ENCODE measurements around the gene NLE1. TPM values are rescaled to one million over a fixed set of nuclear protein-coding genes. Genes with fewer than 3 reads are reported as not detected.

Gene NLE1
- total and polyA plus RNA-seq, 2 of the 8 experiments (the other 6 are each of a cell fraction or from before 2014, with no cell fraction given) = 50.4 to 51.5 TPM

DNA sequence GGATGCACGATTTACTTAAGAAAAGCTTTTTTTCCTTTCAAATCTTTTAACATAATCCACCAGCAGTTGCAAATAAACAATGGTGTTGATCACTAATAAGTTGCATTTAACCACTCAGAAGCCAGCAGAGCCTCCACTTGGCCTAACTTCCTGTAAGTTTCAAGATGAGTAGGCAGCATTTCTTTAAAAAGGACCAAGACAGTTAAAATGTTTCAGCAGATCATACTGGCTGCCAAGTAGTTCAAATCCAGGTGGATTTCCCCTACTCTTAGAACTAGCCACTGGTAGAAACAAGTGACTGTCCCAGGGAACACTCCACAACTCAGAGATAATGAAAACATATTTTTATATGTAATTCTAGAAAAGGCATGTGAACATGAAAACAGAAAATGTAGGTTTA is 61.6 kb downstream of the NLE1 start:
- Histone ChIP-seq H3K79me1 (ENCODE audit: low read depth, low read length) (no peaks in the 10 kb centered on the region; the same call in 1 of the 2 replicates), H2BK20ac (ENCODE audit: low read length) (no peak overlapping the region), H3K9me3 (ENCODE audit: insufficient read depth in 2 of 2, low read depth in 1 of 2, low read length in 1 of 2) (no peaks in the 10 kb centered on the region), H3K4ac (replicated peaks; ENCODE audit: insufficient read length, low read depth, low read length) (no peak overlapping the region), H3K79me2 (ENCODE audit: control insufficient read depth in 1 of 2, insufficient read depth in 2 of 2, low read length in 2 of 2) (peaks cover 0 to 7% of the 10 kb centered on the region in 2 experiments; a peak in 1 of 4 replicates), H2BK15ac (ENCODE audit: low read length) (no peak overlapping the region), H3K4me3 (ENCODE audit: extremely low read depth in 1 of 4, insufficient read depth in 2 of 4, low read depth in 3 of 4, low read length in 4 of 4) (no peak overlapping the region), H2AK5ac (ENCODE audit: low read depth, low read length) (no peak overlapping the region), H2AFZ (ENCODE audit: low read length) (no peak overlapping the region), H3K18ac (ENCODE audit: extremely low read depth, low read length) (no peak overlapping the region), H4K5ac (ENCODE audit: insufficient read length, low read depth, low read length) (no peak overlapping the region), H3K27ac (ENCODE audit: low read depth, low read length) (no peak overlapping the region), H2BK5ac (ENCODE audit: low read depth, low read length) (no peak overlapping the region), H3K27me3 (replicated peaks in 1 of 4; ENCODE audit: control insufficient read depth in 3 of 4, extremely low read depth in 1 of 4, insufficient read depth in 3 of 4, low read length in 3 of 4) (no peaks in the 10 kb centered on the region), H3K4me1 (replicated peaks in 1 of 4; ENCODE audit: control insufficient read depth in 3 of 4, insufficient read depth in 4 of 4, low read length in 3 of 4) (peaks cover 0 to 9% (median 5%) of the 10 kb centered on the region in 4 experiments; a peak in 3 of 7 replicates), H3K9ac (replicated peaks in 1 of 4; ENCODE audit: extremely low read depth in 1 of 4, low read depth in 3 of 4, low read length in 3 of 4) (no peak overlapping the region; a peak in 1 of 7 replicates), H3K23ac (ENCODE audit: insufficient read length) (no peak overlapping the region), H3K23me2 (ENCODE audit: low read depth, low read length) (no peaks in the 10 kb centered on the region), H2BK12ac (ENCODE audit: low read depth, low read length) (no peak overlapping the region), H3K4me2 (ENCODE audit: insufficient read depth in 1 of 2, low read depth in 2 of 2, low read length in 2 of 2) (no peak overlapping the region), H4K20me1 (replicated peaks in 1 of 2; ENCODE audit: control insufficient read depth in 1 of 2, insufficient read depth in 2 of 2, low read length in 2 of 2) (no peaks in the 10 kb centered on the region), H3K56ac (replicated peaks; ENCODE audit: insufficient read length, low read depth, low read length) (no peak overlapping the region), H4K8ac (ENCODE audit: extremely low read depth, insufficient read depth, low read length) (no peak overlapping the region), H3K36me3 (ENCODE audit: control insufficient read depth in 2 of 4, insufficient read depth in 4 of 4, low read length in 3 of 4) (no peaks in the 10 kb centered on the region), H4K91ac (replicated peaks; ENCODE audit: insufficient read length, low read length) (no peak overlapping the region), H3K14ac (ENCODE audit: insufficient read length) (no peak overlapping the region), H2BK120ac (replicated peaks; ENCODE audit: low read depth, low read length) (no peak overlapping the region)
- TF ChIP-seq GTF2F1 (IDR thresholded peaks at IDR 0.05; ENCODE audit: borderline replicate concordance, low read depth, low read length) (no peak), TCF12 (IDR thresholded peaks at IDR 0.05; ENCODE audit: low read depth, low read length) (no peak), CBX8 (IDR thresholded peaks at IDR 0.05; ENCODE audit: borderline replicate concordance, low read depth, low read length) (no peak), RNF2 (IDR thresholded peaks at IDR 0.05; ENCODE audit: borderline replicate concordance, low read depth, low read length, missing control alignments, poor library complexity, severe bottlenecking) (no peak)
- CTCF ChIA-PET (ENCODE audit: partially characterized antibody) = interaction anchor here (0.6 to 4.4 kb wide), 7 partner anchors 9 to 78 kb away, joined by 3 to 22 read pairs (median 3); partner anchors contain the start of gene FNDC8
- FAIRE-seq (no peak), DNase-seq (ENCODE audit: low read depth in 1 of 2, low spot score in 2 of 2) (no peak)
- POLR2A ChIA-PET (ENCODE audit: partially characterized antibody) = interaction anchor here (0.6 to 1.8 kb wide), 3 partner anchors 17 to 70 kb away, joined by 3 to 5 read pairs (median 3); partner anchors contain the start of gene RFFL
- WGBS, 2 experiments (ENCODE audit: extremely low coverage in 1 of 2, insufficient coverage in 1 of 2, insufficient read length in 1 of 2, insufficient replicate concordance in 2 of 2, low coverage in 1 of 2, low lambda C conversion rate in 2 of 2, missing lambda C conversion rate in 1 of 2) = 45% methylated on average over 1 of the region's 1 CpG; no CpG with 5 or more reads in 1 of the 2 experiments
